ENCODE measurements around the gene ALDH1B1. TPM values are rescaled to one million over a fixed set of nuclear protein-coding genes. Genes with fewer than 3 reads are reported as not detected.

ALDH1B1 gene
- total RNA-seq, 3 donors from 2014 or later: 10.2 to 18.4 (median 11.0) TPM

DNA sequence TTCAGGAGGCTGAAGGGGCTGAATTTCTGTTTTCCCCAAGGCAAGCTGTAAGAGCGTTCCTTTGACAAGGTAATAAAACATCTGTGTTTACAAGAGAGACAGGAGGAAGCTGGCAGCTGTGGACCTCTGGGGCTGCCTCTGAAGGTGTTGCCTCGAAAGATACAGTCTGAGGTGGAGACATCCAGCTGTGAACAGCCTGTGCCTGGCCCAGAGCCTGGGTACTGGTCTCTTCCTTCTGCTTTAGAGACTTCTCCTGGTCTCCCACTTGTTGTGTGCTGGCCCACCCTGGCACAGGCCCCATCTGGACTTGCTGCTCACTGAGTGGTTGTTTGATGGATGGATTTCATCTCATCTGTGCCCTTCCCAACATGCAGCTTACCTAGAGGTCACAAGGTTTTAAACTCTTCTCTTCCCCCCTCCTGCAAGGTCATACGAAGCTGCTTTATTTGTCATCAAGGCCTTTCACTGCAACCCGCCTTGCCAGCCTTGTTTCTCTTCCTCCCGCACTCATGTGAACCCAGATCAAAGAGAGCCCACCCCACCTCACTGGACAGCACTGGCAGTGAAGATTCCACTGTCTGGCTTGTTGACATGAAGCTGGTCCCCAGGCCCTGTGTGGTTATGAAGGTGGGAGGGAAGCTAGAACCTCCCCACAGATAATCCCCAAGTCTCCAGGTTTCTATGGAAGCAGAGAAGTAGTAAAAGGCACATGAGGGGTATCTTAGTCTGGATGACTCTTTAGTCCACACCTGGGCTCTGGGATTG, 35.0 kb upstream of the ALDH1B1 start:
- DNase-seq (ENCODE audit: low spot score in 2 of 2): no peak
- TF ChIP-seq POLR2A (IDR thresholded peaks at IDR 0.05): no peak
- no peak for TF ChIP-seq POLR2AphosphoS5 (IDR thresholded peaks at IDR 0.05)
- TF ChIP-seq, protein P1, sequence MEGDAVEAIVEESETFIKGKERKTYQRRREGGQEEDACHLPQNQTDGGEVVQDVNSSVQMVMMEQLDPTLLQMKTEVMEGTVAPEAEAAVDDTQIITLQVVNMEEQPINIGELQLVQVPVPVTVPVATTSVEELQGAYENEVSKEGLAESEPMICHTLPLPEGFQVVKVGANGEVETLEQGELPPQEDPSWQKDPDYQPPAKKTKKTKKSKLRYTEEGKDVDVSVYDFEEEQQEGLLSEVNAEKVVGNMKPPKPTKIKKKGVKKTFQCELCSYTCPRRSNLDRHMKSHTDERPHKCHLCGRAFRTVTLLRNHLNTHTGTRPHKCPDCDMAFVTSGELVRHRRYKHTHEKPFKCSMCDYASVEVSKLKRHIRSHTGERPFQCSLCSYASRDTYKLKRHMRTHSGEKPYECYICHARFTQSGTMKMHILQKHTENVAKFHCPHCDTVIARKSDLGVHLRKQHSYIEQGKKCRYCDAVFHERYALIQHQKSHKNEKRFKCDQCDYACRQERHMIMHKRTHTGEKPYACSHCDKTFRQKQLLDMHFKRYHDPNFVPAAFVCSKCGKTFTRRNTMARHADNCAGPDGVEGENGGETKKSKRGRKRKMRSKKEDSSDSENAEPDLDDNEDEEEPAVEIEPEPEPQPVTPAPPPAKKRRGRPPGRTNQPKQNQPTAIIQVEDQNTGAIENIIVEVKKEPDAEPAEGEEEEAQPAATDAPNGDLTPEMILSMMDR (IDR thresholded peaks at IDR 0.05): no peak
- H3K27ac ChIP-seq: no peak overlapping the region
- H3K4me1 ChIP-seq: no peaks in the 10 kb centered on the region
- H3K9me3 ChIP-seq: no peaks in the 10 kb centered on the region
- H3K4me3 ChIP-seq: no peak overlapping the region
- intact Hi-C loops (cut with DNase I; ENCODE audit: low total_unique reads): no loop called here
- no peaks in the 10 kb centered on the region for H3K27me3 ChIP-seq
- H3K36me3 ChIP-seq: no peaks in the 10 kb centered on the region

DNA sequence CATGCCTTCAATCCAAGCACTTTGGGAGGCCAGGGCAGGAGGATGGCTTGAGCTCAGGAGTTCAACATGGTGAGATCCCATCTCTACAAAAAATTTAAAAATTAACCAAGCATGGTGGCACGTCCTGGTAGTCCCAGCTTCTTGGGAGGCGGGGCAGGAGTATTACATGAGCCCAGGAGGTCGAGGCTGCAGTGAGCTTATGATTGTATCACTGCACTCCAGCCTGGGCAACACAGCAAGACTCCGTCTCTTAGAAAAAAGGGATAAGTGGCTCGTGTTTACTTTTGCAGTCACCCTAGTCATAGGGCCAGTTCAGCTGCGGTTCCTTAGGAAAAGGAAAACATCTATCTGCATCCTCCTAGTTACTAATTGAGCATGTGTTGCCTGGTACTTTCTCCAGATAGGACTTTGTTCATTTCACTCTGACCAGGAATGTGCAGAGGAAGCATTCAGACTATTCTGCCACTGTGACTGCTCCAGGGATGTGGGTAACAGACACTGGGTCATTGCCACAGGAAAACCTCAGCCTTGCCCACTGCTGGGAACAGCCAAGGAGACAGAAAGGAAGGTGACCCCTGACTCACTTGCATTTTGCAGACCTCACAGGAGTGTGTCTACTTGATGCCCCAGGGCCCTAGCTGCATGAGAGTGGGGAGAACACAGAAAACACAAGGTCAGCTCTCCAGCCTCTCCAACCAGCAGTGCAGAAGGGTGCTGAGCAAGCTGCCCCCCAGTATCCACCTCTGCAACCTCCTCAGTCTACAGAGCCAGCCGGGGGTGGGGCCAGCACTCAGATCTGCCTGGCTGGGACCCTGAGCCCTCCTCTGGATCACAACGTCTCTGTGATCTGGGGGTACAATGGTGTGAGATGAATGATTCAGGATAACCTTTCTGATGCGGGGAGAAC, 33.9 kb upstream of the ALDH1B1 start:
- Histone ChIP-seq H3K4me3 (no peak overlapping the region), H3K27me3 (no peaks in the 10 kb centered on the region), H3K36me3 (no peaks in the 10 kb centered on the region), H3K27ac (no peak overlapping the region), H3K9me3 (no peaks in the 10 kb centered on the region), H3K4me1 (no peaks in the 10 kb centered on the region)
- TF ChIP-seq POLR2A (IDR thresholded peaks at IDR 0.05) (no peak), POLR2AphosphoS5 (IDR thresholded peaks at IDR 0.05) (no peak)
- TF ChIP-seq, protein P1 (IDR thresholded peaks at IDR 0.05): no peak
- intact Hi-C loops (cut with DNase I; ENCODE audit: low total_unique reads): loop anchor here (1.0 kb wide), 1 partner anchor 27 kb away; no protein-coding TSS in a partner anchor
- DNase-seq (ENCODE audit: low spot score in 2 of 2): no peak

DNA sequence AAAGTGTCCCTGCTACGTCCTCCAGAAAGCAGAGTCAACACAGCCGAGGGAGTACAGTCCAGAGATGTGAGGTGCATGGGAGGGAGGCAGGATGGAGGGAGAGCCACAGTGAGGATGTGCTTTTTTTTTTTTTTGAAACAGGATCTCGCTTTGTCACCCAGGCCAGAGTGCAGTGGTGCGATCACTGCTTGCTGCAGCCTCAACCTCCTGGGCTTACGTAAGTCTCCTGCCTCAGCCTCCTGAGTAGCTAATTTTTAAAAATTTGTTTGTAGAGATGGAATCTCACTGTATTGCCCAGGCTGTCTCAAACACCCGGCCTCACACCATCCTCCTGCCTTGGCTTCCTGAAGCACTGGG, 33.2 kb upstream of the ALDH1B1 start:
- Histone ChIP-seq H3K36me3 (no peaks in the 10 kb centered on the region), H3K4me1 (no peaks in the 10 kb centered on the region), H3K4me3 (no peak overlapping the region), H3K27me3 (no peaks in the 10 kb centered on the region), H3K27ac (no peak overlapping the region), H3K9me3 (no peaks in the 10 kb centered on the region)
- no peak for DNase-seq (ENCODE audit: low spot score in 2 of 2)
- intact Hi-C loops (cut with DNase I; ENCODE audit: low total_unique reads): loop anchor here (1.0 kb wide), 1 partner anchor 26 kb away; no protein-coding TSS in a partner anchor
- TF ChIP-seq, protein P1 (IDR thresholded peaks at IDR 0.05): no peak

DNA sequence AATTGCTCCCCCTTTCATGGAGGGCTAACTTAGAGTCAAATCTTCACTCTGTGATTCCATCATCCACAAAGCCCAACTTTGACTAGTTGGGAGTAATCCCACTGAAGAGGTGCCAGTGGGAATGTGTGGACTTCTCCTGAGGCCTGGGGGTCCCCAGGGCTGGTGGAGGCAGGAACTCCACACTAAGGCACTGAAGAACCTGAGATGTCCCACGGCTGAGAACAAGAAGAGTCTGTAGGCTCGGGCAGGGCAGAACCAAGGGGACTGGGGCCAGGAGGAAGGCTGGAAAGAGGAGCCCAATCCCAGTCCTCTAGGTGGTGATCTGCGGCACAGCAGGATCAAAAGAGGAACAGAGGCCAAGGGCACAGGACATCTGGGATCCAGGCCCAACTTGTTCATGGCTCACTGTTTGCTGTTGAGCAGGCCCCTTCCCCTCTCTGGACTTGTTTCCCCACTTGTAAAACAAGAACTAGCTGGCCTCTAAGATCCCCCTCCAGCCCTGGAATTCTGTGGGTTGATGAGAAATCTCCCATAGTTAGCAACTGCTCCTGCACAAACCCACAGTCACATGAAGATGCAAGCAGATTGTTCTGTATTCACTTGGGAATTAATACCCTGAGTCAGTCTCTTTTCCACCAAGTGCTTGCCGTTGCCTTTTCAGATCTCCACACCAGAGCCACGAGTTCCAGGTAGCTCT, 32.7 kb upstream of the ALDH1B1 start:
- TF ChIP-seq, protein P1 (IDR thresholded peaks at IDR 0.05): no peak
- TF ChIP-seq POLR2AphosphoS5 (IDR thresholded peaks at IDR 0.05) (no peak), POLR2A (IDR thresholded peaks at IDR 0.05) (no peak)
- Histone ChIP-seq H3K27ac (no peak overlapping the region), H3K27me3 (no peaks in the 10 kb centered on the region), H3K4me3 (no peak overlapping the region), H3K4me1 (no peaks in the 10 kb centered on the region), H3K9me3 (no peaks in the 10 kb centered on the region), H3K36me3 (no peaks in the 10 kb centered on the region)
- intact Hi-C loops (cut with DNase I; ENCODE audit: low total_unique reads): loop anchor here (1.0 kb wide), 1 partner anchor 25 kb away; no protein-coding TSS in a partner anchor
- no peak for DNase-seq (ENCODE audit: low spot score in 2 of 2)

Measured in breast epithelium (tissue), 4 donors.